ENCODE data around the gene EPN3.

EPN3 gene

GRCh38 chr17:50590946-50591737 is 58.6 kb downstream of the EPN3 start:
- DNase-seq (ENCODE audit: low spot score): no peak

GRCh38 chr17:50593321-50593720 is 60.8 kb downstream of the EPN3 start:
- DNase-seq (ENCODE audit: low spot score): no peak

Data from AG08395 (cell line).